Ovary (tissue), 3 donors: Measurements from ENCODE around the gene PCBP3.

Experiments
- CTCF ChIP-seq, 3 donors: fragments of 450-650 bp in 2 of 3; fragments of 200-600 bp in 1 of 3; IDR thresholded peaks; one replicate each; pipeline versions ENCODE4 v1.5.1 to v1.8.0; 2016 to 2022; ENCODE audit warnings: antibody characterized with exemption in 3 of 3, mild to moderate bottlenecking in 1 of 3
- POLR2A ChIP-seq: fragments of 450-650 bp; IDR thresholded peaks from one replicate; pipeline ENCODE4 v1.6.1; 2017; ENCODE audit warnings: antibody characterized with exemption, mild to moderate bottlenecking, moderate library complexity
- donor health status: DM: no; HTN: no; CAD: no.

GRCh38 chr21:45969921-45970673 lies 326.6 kb downstream of the PCBP3 start:
- TF ChIP-seq CTCF (IDR thresholded peaks at IDR 0.05) (no peak), POLR2A (no peak)
